Left renal cortex interstitium (tissue), 4 donors: Measurements from ENCODE around the gene ZMIZ1. TPM values are rescaled to one million over a fixed set of nuclear protein-coding genes. Genes with fewer than 3 reads are reported as not detected.

Experiments
- DNase-seq, 4 donors: peaks; one replicate each; pipeline ENCODE4 v3.0.0-alpha.2; 2013; ENCODE audit warnings: low read depth in 4 of 4, low spot score in 2 of 4, missing footprints in 1 of 4
- polyA plus RNA-seq, 4 donors: library from polyadenylated mRNA; unstranded; fragments of 120-200 nt; gene quantifications; one replicate each; pipeline ENCODE4 v1.2.1, GENCODE V29; 2013; ENCODE audit not compliant: insufficient read length in 4 of 4

The ZMIZ1 gene
- polyA plus RNA-seq, 4 donors = 60.8 to 84.7 (median 74.1) TPM

- DNase-seq = no peak
Observed at GRCh38 chr10:79162861-79163665, 94.3 kb downstream of the ZMIZ1 start.

GRCh38 chr10:79163666-79163975 lies 94.9 kb downstream of the ZMIZ1 start:
- DNase-seq = no peak

- DNase-seq = no peak
Observed at GRCh38 chr10:79164075-79164474, 95.3 kb downstream of the ZMIZ1 start.

GRCh38 chr10:79165070-79165778 lies 96.5 kb downstream of the ZMIZ1 start:
- no peak for DNase-seq

GRCh38 chr10:79166312-79166721 lies 97.6 kb downstream of the ZMIZ1 start:
- no peak for DNase-seq

- no peak for DNase-seq
Observed at GRCh38 chr10:79166741-79167140, 98.0 kb downstream of the ZMIZ1 start.

- DNase-seq = no peak
Observed at GRCh38 chr10:79167537-79167936, 98.8 kb downstream of the ZMIZ1 start.

- DNase-seq = no peak
Observed at GRCh38 chr10:79168210-79168609, 99.4 kb downstream of the ZMIZ1 start.

- DNase-seq = no peak
Observed at GRCh38 chr10:79170226-79170752, 101.5 kb downstream of the ZMIZ1 start.

- DNase-seq = no peak
Observed at GRCh38 chr10:79170993-79171392, 102.2 kb downstream of the ZMIZ1 start.

- DNase-seq = no peak
Observed at GRCh38 chr10:79171504-79171903, 102.7 kb downstream of the ZMIZ1 start.

GRCh38 chr10:79172881-79173280 lies 104.1 kb downstream of the ZMIZ1 start:
- no peak for DNase-seq

- no peak for DNase-seq
Observed at GRCh38 chr10:79173582-79174262, 105.0 kb downstream of the ZMIZ1 start.

GRCh38 chr10:79176052-79176501 lies 107.3 kb downstream of the ZMIZ1 start:
- no peak for DNase-seq

- no peak for DNase-seq
Observed at GRCh38 chr10:79176949-79177602, 108.3 kb downstream of the ZMIZ1 start.

- DNase-seq = no peak
Observed at GRCh38 chr10:79178070-79178576, 109.4 kb downstream of the ZMIZ1 start.

GRCh38 chr10:79178614-79179163 lies 109.9 kb downstream of the ZMIZ1 start:
- peak in 2 of 4 donors; percentile 77 to 87 for DNase-seq

- DNase-seq = no peak
Observed at GRCh38 chr10:79179164-79179956, 110.6 kb downstream of the ZMIZ1 start.

GRCh38 chr10:79179957-79180309 lies 111.2 kb downstream of the ZMIZ1 start:
- no peak for DNase-seq
